GM18505 (cell line): Measurements from ENCODE around the gene TMPRSS13.
"Not testable (repeated sequence)": the region's sequence is repeated elsewhere in the genome, so short reads cannot be mapped to it uniquely, and the experiment has no call there.

Experiments
- ATAC-seq: cut with Tn5 transposase; IDR thresholded peaks from one replicate; pipeline ENCODE4 v1.9.1; 2021; ENCODE audit not compliant: unreplicated experiment
- POLR2A ChIP-seq: IDR thresholded peaks from 4 replicates; pipeline ENCODE4 v1.6.1; 2011; ENCODE audit warnings: borderline replicate concordance; ENCODE audit not compliant: insufficient read depth, insufficient read length; ENCODE audit errors: extremely low read depth

TMPRSS13 gene

GRCh38 chr11:117929142-117929915 lies at the start of gene TMPRSS13:
Gene TMPRSS13, minus strand, starts transcription at chr11:117929402. Its CDS starts 95 bp downstream, at chr11:117929307.
- no peak for TF ChIP-seq POLR2A
- ATAC-seq, result no peak

- ATAC-seq, result no peak
- TF ChIP-seq POLR2A, result no peak
Observed at GRCh38 chr11:117978991-117979390, 49.8 kb upstream of the TMPRSS13 start.

GRCh38 chr11:117978291-117978910 lies 49.2 kb upstream of the TMPRSS13 start:
- not testable (repeated sequence) for ATAC-seq

GRCh38 chr11:117977612-117978264 lies 48.5 kb upstream of the TMPRSS13 start:
- ATAC-seq, result not testable (repeated sequence)

- TF ChIP-seq POLR2A, result no peak
- ATAC-seq, result no peak
Observed at GRCh38 chr11:117977029-117977428, 47.8 kb upstream of the TMPRSS13 start.

- no peak for TF ChIP-seq POLR2A
- no peak for ATAC-seq
Observed at GRCh38 chr11:117976445-117976844, 47.2 kb upstream of the TMPRSS13 start.

GRCh38 chr11:117973503-117973860 lies 44.3 kb upstream of the TMPRSS13 start:
- no peak for ATAC-seq
- no peak for TF ChIP-seq POLR2A

- TF ChIP-seq POLR2A, result no peak
- no peak for ATAC-seq
Observed at GRCh38 chr11:117972629-117973502, 43.7 kb upstream of the TMPRSS13 start.

- ATAC-seq, result no peak
- no peak for TF ChIP-seq POLR2A
Observed at GRCh38 chr11:117972044-117972443, 42.8 kb upstream of the TMPRSS13 start.

GRCh38 chr11:117970400-117971024 lies 41.3 kb upstream of the TMPRSS13 start:
- no peak for ATAC-seq
- no peak for TF ChIP-seq POLR2A

- ATAC-seq, result no peak
- TF ChIP-seq POLR2A, result no peak
Observed at GRCh38 chr11:117969160-117969991, 40.2 kb upstream of the TMPRSS13 start.

GRCh38 chr11:117966908-117967307 lies 37.7 kb upstream of the TMPRSS13 start:
- no peak for TF ChIP-seq POLR2A
- no peak for ATAC-seq
